HG03060 (cell line): Measurements from ENCODE around the gene DGKH.
"Not testable (repeated sequence)": the region's sequence is repeated elsewhere in the genome, so short reads cannot be mapped to it uniquely, and the experiment has no call there.

Source experiments
- ATAC-seq: cut with Tn5 transposase; IDR thresholded peaks from one replicate; pipeline ENCODE4 v1.9.1; 2021; ENCODE audit warnings: low read depth, moderate number of reproducible peaks; ENCODE audit not compliant: unreplicated experiment

The DGKH gene

GRCh38 chr13:42218576-42218975, 170.1 kb downstream of the DGKH start:
- ATAC-seq = no peak

- no peak for ATAC-seq
Measured at GRCh38 chr13:42219051-42219450, 170.6 kb downstream of the DGKH start.

GRCh38 chr13:42219876-42220275, 171.4 kb downstream of the DGKH start:
- ATAC-seq = no peak

- ATAC-seq = no peak
Measured at GRCh38 chr13:42221121-42221765, 172.8 kb downstream of the DGKH start.

GRCh38 chr13:42223681-42224080, 175.2 kb downstream of the DGKH start:
- ATAC-seq = no peak

GRCh38 chr13:42225051-42225450, 176.6 kb downstream of the DGKH start:
- no peak for ATAC-seq

- ATAC-seq = not testable (repeated sequence)
Measured at GRCh38 chr13:42226759-42227158, 178.3 kb downstream of the DGKH start.

- ATAC-seq = no peak
Measured at GRCh38 chr13:42228527-42228926, 180.1 kb downstream of the DGKH start.

GRCh38 chr13:42229287-42229686, 180.8 kb downstream of the DGKH start:
- no peak for ATAC-seq

- ATAC-seq = no peak
Measured at GRCh38 chr13:42232671-42233070, 184.2 kb downstream of the DGKH start.

- ATAC-seq = no peak
Measured at GRCh38 chr13:42233726-42234125, 185.3 kb downstream of the DGKH start.

- ATAC-seq = no peak
Measured at GRCh38 chr13:42239161-42239560, 190.7 kb downstream of the DGKH start.

- no peak for ATAC-seq
Measured at GRCh38 chr13:42239644-42240043, 191.2 kb downstream of the DGKH start.

GRCh38 chr13:42246541-42246940, 198.1 kb downstream of the DGKH start:
- ATAC-seq = no peak

GRCh38 chr13:42247883-42248282, 199.4 kb downstream of the DGKH start:
- ATAC-seq = no peak

- no peak for ATAC-seq
Measured at GRCh38 chr13:42255886-42256285, 207.4 kb downstream of the DGKH start.

GRCh38 chr13:42258747-42259146, 210.3 kb downstream of the DGKH start:
- ATAC-seq = no peak

- ATAC-seq = no peak
Measured at GRCh38 chr13:42259515-42259914, 211.1 kb downstream of the DGKH start.

GRCh38 chr13:42260903-42261654, 212.6 kb downstream of the DGKH start:
- ATAC-seq = no peak

- ATAC-seq = no peak
Measured at GRCh38 chr13:42266473-42266872, 218.0 kb downstream of the DGKH start.

GRCh38 chr13:42270160-42270856, 221.9 kb downstream of the DGKH start:
- ATAC-seq = no peak

- ATAC-seq = no peak
Measured at GRCh38 chr13:42270857-42271215, 222.4 kb downstream of the DGKH start.
